Adrenal gland (tissue), 12 donors: ENCODE results near the gene PLAGL2. TPM values are rescaled to one million over a fixed set of nuclear protein-coding genes. Genes with fewer than 3 reads are reported as not detected.

ENCODE experiments used
- DNase-seq, 7 donors: peaks; one replicate each; pipeline ENCODE4 v3.0.0-alpha.2; 2019 to 2020
- H3K27ac ChIP-seq, 5 donors: fragments of 200-600 bp; sonication (generic) in 4 of 5; 1 replicate in 3 of 5; 2 replicates in 2 of 5; pipeline versions ENCODE4 v1.5.1 to v1.8.0; 2016 to 2020; ENCODE audit warnings: mild to moderate bottlenecking in 1 of 5
- H3K27me3 ChIP-seq: fragments of 200-600 bp; 2 replicates; pipeline ENCODE4 v1.8.0; 2021
- H3K36me3 ChIP-seq, 2 donors: fragments of 200-600 bp; replicated peaks in 1 of 2; 1 replicate in 1 of 2; 2 replicates in 1 of 2; pipeline versions ENCODE4 v1.5.1 to v1.8.0; 2018 to 2022
- H3K4me1 ChIP-seq, 2 donors: fragments of 200-600 bp; replicated peaks in 1 of 2; 1 replicate in 1 of 2; 2 replicates in 1 of 2; pipeline versions ENCODE4 v1.5.1 to v1.8.0; 2018 to 2021
- H3K4me3 ChIP-seq, 4 donors: fragments of 200-600 bp; sonication (generic) in 3 of 4; one replicate each; pipeline ENCODE4 v1.5.1; 2016 to 2018
- H3K9me3 ChIP-seq, 3 donors: fragments of 200-600 bp; sonication (generic) in 1 of 3; replicated peaks in 1 of 3; 1 replicate in 2 of 3; 2 replicates in 1 of 3; pipeline versions ENCODE4 v1.5.1 to v1.8.0; 2016 to 2021
- CTCF ChIP-seq, 6 experiments: fragments of 450-650 bp in 4 of 6; fragments of 200-600 bp in 2 of 6; sonication (generic) in 1 of 6; IDR thresholded peaks; 1 replicate in 5 of 6; 2 replicates in 1 of 6; pipeline versions ENCODE4 v1.5.1 to v1.8.0; 2016 to 2021; ENCODE audit warnings: antibody characterized with exemption in 6 of 6, mild to moderate bottlenecking in 2 of 6, moderate library complexity in 1 of 6
- POLR2A ChIP-seq, 2 donors: fragments of 450-650 bp; IDR thresholded peaks; one replicate each; pipeline ENCODE4 v1.6.1; 2017; ENCODE audit warnings: antibody characterized with exemption in 2 of 2, mild to moderate bottlenecking in 2 of 2, moderate library complexity in 1 of 2
- WGBS, 4 donors: extraction: QIAGEN DNeasy Blood & Tissue Kit in 2 of 4; methylation state at CpG; one replicate each; pipeline versions ENCODE4 v1.1.5 to v1.1.7; 2013 to 2017; 5-methylcytosine and 5-hydroxymethylcytosine counted together
- intact Hi-C, 2 donors: fragments of 100-400 bp; cut with DNase I; formaldehyde crosslinking; loops; one replicate each; pipeline versions ENCODE4 v1.14.1 to v1.15.0; 2022 to 2023
- polyA plus RNA-seq, 3 donors: library from polyadenylated mRNA; stranded (reverse); fragments of 200-250 nt in 2 of 3; fragments of 350-450 nt in 1 of 3; fragmentation: Illumina TruSeq in 1 of 3; extraction: RNeasy Lipid Tissue Mini Kit (QIAGEN cat#74804) in 1 of 3; gene quantifications; one replicate each; pipeline ENCODE4 v1.2.3, GENCODE V29; 2013 to 2014
- total RNA-seq, 9 donors: library from RNA; depleted of rRNA in 4 of 9; stranded (reverse); fragments of >200 nt in 4 of 9; fragments of 120-200 nt in 1 of 9; fragmentation: NEBNext Ultra II Directional in 1 of 9; extraction: Animal tissue kit (Norgen Biotek cat#: 25700) in 1 of 9; gene quantifications; one replicate each; pipeline versions ENCODE4 v1.1.0 to v1.2.4, GENCODE V29; 2013 to 2023
- donor health status: healthy with polysubstance abuse.
- donor health status: Bipolar disorder and iron deficiency.
- donor health status: DM: yes; HTN: yes; CAD: no.
- donor health status: DM: no; HTN: no; CAD: no.
- donor health status: DM: no; HTN: no; CAD: no.
- donor health status: DM: yes; HTN: yes; CAD: no.

The PLAGL2 gene
- total and polyA plus RNA-seq, 12 donors: 1.3 to 7.1 (median 4.2) TPM

- intact Hi-C loops: no loop called here
- Histone ChIP-seq H3K4me3 (peak overlapping the region in 2 of 4 donors; percentile 95 to 100), H3K36me3 (peaks cover 0 to 8% of the 10 kb centered on the region in 2 donors), H3K4me1 (peaks cover 19 to 56% of the 10 kb centered on the region in 2 donors), H3K27me3 (no peaks in the 10 kb centered on the region), H3K9me3 (no peaks in the 10 kb centered on the region), H3K27ac (peak overlapping the region in 1 of 5 donors; percentile 52)
- no peak for DNase-seq
- no peak for TF ChIP-seq CTCF (IDR thresholded peaks at IDR 0.05)
- TF ChIP-seq POLR2A (IDR thresholded peaks at IDR 0.05): no peak
- whole genome bisulfite sequencing, 4 donors: 74 to 82% (median 76%) methylated on average over 13 of the region's 13 CpGs
These were observed 1.1 kb upstream of the PLAGL2 start for GRCh38 chr20:32208499-32209154.

GRCh38 chr20:32206760-32207625 is 550 bp downstream of the PLAGL2 start:
- H3K4me3 ChIP-seq: peak overlapping the region; percentile 56 to 100 (median 88)
- no peak for TF ChIP-seq POLR2A (IDR thresholded peaks at IDR 0.05)
- TF ChIP-seq CTCF (IDR thresholded peaks at IDR 0.05): no peak
- intact Hi-C loops: no loop called here
- WGBS, 4 donors: 3 to 9% (median 5%) methylated on average over 12 to 40 of the region's 40 CpGs
- no peaks in the 10 kb centered on the region for H3K27me3 ChIP-seq
- DNase-seq: peak in 2 of 7 donors; percentile 13 to 27
- H3K4me1 ChIP-seq: peaks cover 19 to 65% of the 10 kb centered on the region in 2 donors
- peak overlapping the region in 4 of 5 donors; percentile 41 to 93 (median 80) for H3K27ac ChIP-seq
- H3K9me3 ChIP-seq: no peaks in the 10 kb centered on the region
- peaks cover 0 to 2% of the 10 kb centered on the region in 2 donors for H3K36me3 ChIP-seq

GRCh38 chr20:32205843-32206759 is 1.4 kb downstream of the PLAGL2 start:
- H3K4me3 ChIP-seq: peak overlapping the region in 2 of 4 donors; percentile 95 to 100
- H3K4me1 ChIP-seq: peaks cover 19 to 72% of the 10 kb centered on the region in 2 donors
- H3K9me3 ChIP-seq: no peaks in the 10 kb centered on the region
- H3K27ac ChIP-seq: peak overlapping the region in 3 of 5 donors; percentile 77 to 93 (median 82)
- WGBS, 4 donors: 39 to 49% (median 43%) methylated on average over 8 of the region's 8 CpGs
- no peaks in the 10 kb centered on the region for H3K27me3 ChIP-seq
- TF ChIP-seq POLR2A (IDR thresholded peaks at IDR 0.05) (no peak), CTCF (IDR thresholded peaks at IDR 0.05) (no peak)
- no peak for DNase-seq
- H3K36me3 ChIP-seq: peaks cover 0 to 8% of the 10 kb centered on the region in 2 donors
- intact Hi-C loops: no loop called here
